Retinal pigment epithelial cell (primary cell): ENCODE results near the gene POFUT2.

ENCODE experiments used
- DNase-seq: peaks from one replicate; pipeline ENCODE4 v3.0.0-alpha.2; 2010; ENCODE audit warnings: low read depth
- H3K4me3 ChIP-seq: 2 replicates; pipeline ENCODE4 v1.5.1; 2011; ENCODE audit warnings: mild to moderate bottlenecking, low read length, control low read depth, moderate library complexity
- CTCF ChIP-seq: conservative IDR thresholded peaks from 2 replicates; pipeline ENCODE4 v1.5.1; 2011; ENCODE audit warnings: low read depth, low read length, control low read depth, inconsistent platforms

POFUT2 gene

GRCh38 chr21:45283611-45284455, 3.9 kb downstream of the POFUT2 start:
- TF ChIP-seq CTCF = no peak
- no peak overlapping the region for H3K4me3 ChIP-seq
- DNase-seq = no peak

DNA sequence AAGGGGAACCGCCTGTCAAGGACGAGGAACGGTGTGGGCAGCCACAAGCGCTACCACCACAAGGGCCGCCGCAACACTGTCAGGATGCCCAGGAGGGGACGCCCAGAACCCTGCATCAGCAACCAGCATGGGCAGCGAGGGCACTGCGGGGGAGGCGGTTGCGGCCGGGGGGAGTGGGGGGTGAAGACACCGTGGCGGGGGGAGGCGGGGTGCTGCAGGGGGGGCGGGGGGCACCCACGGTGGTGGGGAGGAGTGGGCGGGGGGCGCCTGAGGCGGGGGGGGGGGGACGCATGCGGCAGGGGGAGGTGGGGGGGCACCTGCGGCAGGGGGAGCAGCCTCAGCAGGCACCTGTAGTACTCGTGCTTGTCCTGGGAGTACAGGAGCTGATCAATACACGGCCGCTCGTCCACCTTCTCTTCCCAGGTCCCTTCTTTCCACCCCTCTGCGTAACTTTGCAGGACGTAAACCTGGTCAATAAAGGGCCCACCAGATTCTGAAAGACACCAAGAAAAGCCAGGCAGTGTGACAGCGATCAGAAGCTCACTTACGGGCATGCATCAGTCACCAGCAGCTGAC, 4.6 kb downstream of the POFUT2 start:
- no peak for DNase-seq
- H3K4me3 ChIP-seq = no peak overlapping the region
- no peak for TF ChIP-seq CTCF

DNA sequence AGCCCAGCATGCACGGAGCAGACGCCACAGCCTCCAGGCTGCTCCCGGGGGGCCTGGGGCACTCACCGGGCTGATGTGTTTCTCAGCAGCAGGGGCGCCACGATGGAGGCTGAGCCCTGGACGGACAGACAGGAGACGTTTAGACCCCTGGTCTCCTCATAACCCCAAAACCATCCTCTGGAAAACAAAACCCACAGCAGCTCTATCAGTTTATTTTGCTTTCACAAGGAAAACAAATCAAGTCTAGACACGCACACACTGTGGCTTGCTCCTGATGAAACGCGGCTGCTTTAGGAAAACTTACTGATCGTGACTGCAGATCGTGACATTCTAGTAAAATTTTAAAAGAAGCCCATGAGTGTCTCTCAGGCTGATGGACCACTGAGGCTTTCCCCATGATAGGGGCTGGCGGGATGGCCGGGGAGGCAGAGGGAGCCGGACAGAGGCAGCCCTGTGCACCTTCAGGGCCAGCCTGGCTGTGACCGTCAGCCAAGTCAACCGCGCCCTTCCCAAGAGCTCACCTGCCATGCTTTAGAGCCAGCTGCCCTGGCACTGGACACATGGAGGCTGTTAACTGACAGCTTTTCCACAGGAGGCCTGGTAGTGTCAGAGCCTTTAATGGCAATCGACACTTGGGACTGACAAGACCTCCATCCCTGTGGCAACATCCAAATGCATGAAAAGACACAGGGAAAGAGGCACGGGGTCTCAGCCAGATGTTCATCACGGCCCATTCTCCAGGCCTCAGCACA, 5.2 kb downstream of the POFUT2 start:
- no peak for TF ChIP-seq CTCF
- DNase-seq = no peak
- H3K4me3 ChIP-seq = no peak overlapping the region

- TF ChIP-seq CTCF = no peak
- H3K4me3 ChIP-seq = no peak overlapping the region
- DNase-seq = no peak
These were observed 6.0 kb downstream of the POFUT2 start for GRCh38 chr21:45281411-45282282.

DNA sequence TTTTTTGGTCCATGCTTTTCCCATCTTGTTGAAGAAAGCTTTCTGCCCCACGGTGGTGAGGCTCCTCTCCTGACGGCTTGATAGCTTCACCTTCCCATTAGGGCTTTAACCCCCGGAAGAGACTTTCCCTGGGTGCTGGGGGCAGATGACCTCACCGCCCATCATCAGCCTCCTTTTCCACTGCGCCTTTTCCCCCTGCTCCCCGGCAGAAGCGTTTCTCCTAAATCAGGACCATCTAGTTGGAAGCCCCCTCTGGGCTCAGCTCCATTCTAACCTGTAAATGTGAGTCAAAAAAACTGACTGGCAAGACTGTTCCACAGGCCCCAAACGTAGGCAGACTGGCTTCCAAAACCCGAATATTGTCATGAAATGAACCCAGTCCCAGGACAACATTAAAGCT, 6.7 kb downstream of the POFUT2 start:
- no peak for DNase-seq
- TF ChIP-seq CTCF = no peak
- no peak overlapping the region for H3K4me3 ChIP-seq

- TF ChIP-seq CTCF = no peak
- no peak overlapping the region for H3K4me3 ChIP-seq
- no peak for DNase-seq
These were observed 7.4 kb downstream of the POFUT2 start for GRCh38 chr21:45280178-45280821.
